Tibial nerve (tissue), 4 donors: ENCODE results near the gene EFNA5. TPM values are rescaled to one million over a fixed set of nuclear protein-coding genes. Genes with fewer than 3 reads are reported as not detected.

ENCODE experiments used
- DNase-seq, 2 donors: peaks; one replicate each; pipeline ENCODE4 v3.0.0-alpha.2; 2019; ENCODE audit warnings: low spot score in 2 of 2
- H3K27ac ChIP-seq, 4 donors: fragments of 200-600 bp; sonication (generic) in 3 of 4; one replicate each; pipeline ENCODE4 v1.5.1; 2017 to 2019; ENCODE audit warnings: mild to moderate bottlenecking in 1 of 4
- H3K27me3 ChIP-seq, 2 donors: fragments of 200-600 bp; sonication (generic) in 1 of 2; one replicate each; pipeline versions ENCODE4 v1.5.1 to v1.6.0; 2017 to 2019
- H3K36me3 ChIP-seq, 3 donors: fragments of 200-600 bp; sonication (generic); one replicate each; pipeline ENCODE4 v1.5.1; 2018 to 2019
- H3K4me1 ChIP-seq, 4 donors: fragments of 200-600 bp; sonication (generic) in 3 of 4; one replicate each; pipeline ENCODE4 v1.5.1; 2017 to 2019
- H3K4me3 ChIP-seq, 4 donors: fragments of 200-600 bp; sonication (generic) in 3 of 4; one replicate each; pipeline ENCODE4 v1.5.1; 2017 to 2019; ENCODE audit warnings: mild to moderate bottlenecking in 1 of 4, moderate library complexity in 1 of 4
- H3K9me3 ChIP-seq, 4 donors: fragments of 200-600 bp; sonication (generic) in 3 of 4; one replicate each; pipeline ENCODE4 v1.5.1; 2017 to 2019
- EP300 ChIP-seq, 2 donors: sonication (generic); formaldehyde crosslinking; IDR thresholded peaks; one replicate each; pipeline ENCODE4 v1.6.1; 2017; ENCODE audit warnings: antibody characterized with exemption in 2 of 2, mild to moderate bottlenecking in 1 of 2
- POLR2A ChIP-seq, 2 donors: fragments of 450-650 bp; IDR thresholded peaks; one replicate each; pipeline ENCODE4 v1.6.1; 2017; ENCODE audit warnings: antibody characterized with exemption in 2 of 2, mild to moderate bottlenecking in 2 of 2, moderate library complexity in 2 of 2
- WGBS, 2 donors: methylation state at CpG; one replicate each; pipeline ENCODE4 v1.1.5; 2018; 5-methylcytosine and 5-hydroxymethylcytosine counted together
- total RNA-seq, 4 donors: library from RNA; depleted of rRNA; stranded (reverse); fragments of >200 nt; gene quantifications; one replicate each; pipeline ENCODE4 v1.1.0, GENCODE V29; 2016
- TF ChIP-seq, protein P1 (sequence below), 5 experiments: fragments of 200-600 bp in 3 of 5; fragments of 450-650 bp in 2 of 5; sonication (generic) in 3 of 5; IDR thresholded peaks; one replicate each; pipeline ENCODE4 v1.5.1; 2016 to 2019; ENCODE audit warnings: antibody characterized with exemption in 5 of 5, mild to moderate bottlenecking in 3 of 5, moderate library complexity in 2 of 5

Gene EFNA5
- total RNA-seq, 4 donors from 2014 or later = 6.3 to 10.2 (median 6.9) TPM

DNA sequence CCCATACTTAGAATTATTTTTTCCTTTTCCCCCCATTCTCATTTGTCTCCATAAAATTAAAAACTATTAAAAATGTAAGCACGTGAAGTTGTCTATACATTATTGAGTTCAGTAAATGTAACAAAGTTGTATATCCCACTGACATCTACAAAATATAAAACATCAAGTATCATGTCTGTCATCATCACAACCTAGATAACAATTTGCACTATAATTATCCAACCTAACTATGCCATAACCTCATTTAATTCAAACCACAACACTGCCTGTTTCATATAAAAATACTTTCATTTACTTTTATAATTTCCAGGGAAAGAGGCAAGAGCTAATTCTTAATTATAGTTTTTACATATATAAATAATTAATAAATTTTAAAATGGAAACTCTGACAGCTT is 9.1 kb downstream of the EFNA5 start:
- Histone ChIP-seq H3K27ac (no peak overlapping the region), H3K36me3 (no peaks in the 10 kb centered on the region), H3K27me3 (no peaks in the 10 kb centered on the region), H3K4me3 (no peak overlapping the region), H3K9me3 (no peaks in the 10 kb centered on the region), H3K4me1 (no peaks in the 10 kb centered on the region)
- no peak for DNase-seq
- TF ChIP-seq, protein P1, sequence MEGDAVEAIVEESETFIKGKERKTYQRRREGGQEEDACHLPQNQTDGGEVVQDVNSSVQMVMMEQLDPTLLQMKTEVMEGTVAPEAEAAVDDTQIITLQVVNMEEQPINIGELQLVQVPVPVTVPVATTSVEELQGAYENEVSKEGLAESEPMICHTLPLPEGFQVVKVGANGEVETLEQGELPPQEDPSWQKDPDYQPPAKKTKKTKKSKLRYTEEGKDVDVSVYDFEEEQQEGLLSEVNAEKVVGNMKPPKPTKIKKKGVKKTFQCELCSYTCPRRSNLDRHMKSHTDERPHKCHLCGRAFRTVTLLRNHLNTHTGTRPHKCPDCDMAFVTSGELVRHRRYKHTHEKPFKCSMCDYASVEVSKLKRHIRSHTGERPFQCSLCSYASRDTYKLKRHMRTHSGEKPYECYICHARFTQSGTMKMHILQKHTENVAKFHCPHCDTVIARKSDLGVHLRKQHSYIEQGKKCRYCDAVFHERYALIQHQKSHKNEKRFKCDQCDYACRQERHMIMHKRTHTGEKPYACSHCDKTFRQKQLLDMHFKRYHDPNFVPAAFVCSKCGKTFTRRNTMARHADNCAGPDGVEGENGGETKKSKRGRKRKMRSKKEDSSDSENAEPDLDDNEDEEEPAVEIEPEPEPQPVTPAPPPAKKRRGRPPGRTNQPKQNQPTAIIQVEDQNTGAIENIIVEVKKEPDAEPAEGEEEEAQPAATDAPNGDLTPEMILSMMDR (IDR thresholded peaks at IDR 0.05) = no peak
- TF ChIP-seq EP300 (IDR thresholded peaks at IDR 0.05) (no peak), POLR2A (IDR thresholded peaks at IDR 0.05) (no peak)
- WGBS, 2 donors = 91% methylated on average over 1 of the region's 1 CpG

DNA sequence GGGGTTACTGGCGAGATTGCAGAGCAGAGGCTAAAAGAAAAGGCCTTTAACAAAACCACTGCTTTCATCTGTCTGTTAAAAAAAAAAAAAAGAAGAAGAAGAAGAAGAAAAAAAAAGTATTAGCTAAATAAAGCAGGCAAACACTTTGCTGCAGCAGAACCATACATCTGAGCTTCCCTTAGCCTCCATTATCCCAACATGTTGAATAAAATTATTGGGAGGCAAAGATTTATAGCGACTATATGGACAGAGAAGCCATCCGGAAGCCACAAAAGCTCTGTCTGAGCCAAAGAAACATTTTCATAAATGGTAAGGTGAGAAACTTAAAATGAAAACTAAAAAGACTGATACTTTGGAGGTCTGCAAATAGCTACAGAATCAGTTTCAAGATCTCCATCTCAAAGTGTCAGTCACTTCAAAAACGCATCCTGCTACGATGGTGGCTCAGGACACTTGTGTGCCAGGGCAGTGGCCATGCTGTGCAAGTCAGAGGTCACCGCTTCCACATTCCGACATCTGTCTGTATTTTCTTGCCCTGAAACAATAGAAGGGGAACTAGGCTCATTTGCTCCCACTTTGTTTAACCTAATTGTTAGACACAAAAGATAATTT is 9.6 kb downstream of the EFNA5 start:
- Histone ChIP-seq H3K27ac (no peak overlapping the region), H3K27me3 (no peaks in the 10 kb centered on the region), H3K36me3 (no peaks in the 10 kb centered on the region), H3K4me3 (no peak overlapping the region), H3K4me1 (no peaks in the 10 kb centered on the region), H3K9me3 (no peaks in the 10 kb centered on the region)
- no peak for DNase-seq
- TF ChIP-seq, protein P1 (IDR thresholded peaks at IDR 0.05) = no peak
- no peak for TF ChIP-seq EP300 (IDR thresholded peaks at IDR 0.05)
- TF ChIP-seq POLR2A (IDR thresholded peaks at IDR 0.05) = no peak
- WGBS, 2 donors = 84 to 89% methylated on average over 7 of the region's 7 CpGs

DNA sequence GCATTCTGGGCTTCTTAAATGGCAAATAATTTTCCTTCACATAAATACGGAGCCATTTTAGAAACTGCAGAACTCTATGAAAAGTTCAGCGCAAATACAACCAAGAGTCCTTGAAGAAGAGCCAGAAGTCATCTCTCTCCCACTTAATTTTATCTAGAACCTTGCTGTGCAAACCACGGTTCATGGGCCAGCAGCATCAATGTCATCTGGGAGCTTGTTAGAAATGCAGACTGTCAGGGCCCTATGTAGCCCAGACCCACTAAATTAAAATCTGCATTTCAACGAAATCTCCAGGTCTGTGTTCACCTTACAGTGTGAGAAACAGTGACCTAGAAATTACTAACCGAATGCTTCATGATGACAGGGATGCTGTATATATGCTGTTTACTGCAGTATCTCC is 12.2 kb downstream of the EFNA5 start:
- no peak for DNase-seq
- 93 to 95% methylated on average over 5 of the region's 5 CpGs for WGBS, 2 donors
- Histone ChIP-seq H3K27me3 (no peaks in the 10 kb centered on the region), H3K27ac (no peak overlapping the region), H3K9me3 (no peaks in the 10 kb centered on the region), H3K4me1 (no peaks in the 10 kb centered on the region), H3K4me3 (no peak overlapping the region), H3K36me3 (no peaks in the 10 kb centered on the region)
- no peak for TF ChIP-seq EP300 (IDR thresholded peaks at IDR 0.05)
- TF ChIP-seq, protein P1 (IDR thresholded peaks at IDR 0.05) = no peak
- no peak for TF ChIP-seq POLR2A (IDR thresholded peaks at IDR 0.05)

DNA sequence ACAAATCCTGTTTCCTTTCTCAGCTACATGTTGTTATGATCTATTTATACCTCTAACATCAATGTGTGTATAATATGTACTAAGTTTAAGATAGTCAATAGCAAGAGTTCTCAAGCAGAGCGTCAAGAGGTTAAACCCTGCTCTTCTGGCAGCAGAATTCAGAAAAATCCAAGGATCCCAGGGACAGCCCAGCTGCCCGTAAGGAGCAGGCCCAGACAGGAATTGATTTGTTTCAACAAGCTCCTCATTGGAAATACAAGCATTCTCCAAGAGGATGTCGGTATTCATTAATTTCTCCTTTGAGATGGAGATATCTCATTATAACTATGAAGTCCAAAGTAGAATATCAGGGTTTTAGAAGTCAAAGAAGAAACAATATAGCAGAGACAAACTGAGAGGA is 14.9 kb downstream of the EFNA5 start:
- no peaks in the 10 kb centered on the region for H3K9me3 ChIP-seq
- WGBS, 2 donors = 70 to 71% methylated on average over 3 of the region's 3 CpGs
- no peak overlapping the region for H3K4me3 ChIP-seq
- no peaks in the 10 kb centered on the region for H3K27me3 ChIP-seq
- peaks cover 0 to 3% (median 0%) of the 10 kb centered on the region in 4 donors for H3K4me1 ChIP-seq
- no peak overlapping the region for H3K27ac ChIP-seq
- DNase-seq = no peak
- H3K36me3 ChIP-seq = no peaks in the 10 kb centered on the region
- TF ChIP-seq EP300 (IDR thresholded peaks at IDR 0.05) = no peak
- TF ChIP-seq, protein P1 (IDR thresholded peaks at IDR 0.05) = no peak
- TF ChIP-seq POLR2A (IDR thresholded peaks at IDR 0.05) = no peak

DNA sequence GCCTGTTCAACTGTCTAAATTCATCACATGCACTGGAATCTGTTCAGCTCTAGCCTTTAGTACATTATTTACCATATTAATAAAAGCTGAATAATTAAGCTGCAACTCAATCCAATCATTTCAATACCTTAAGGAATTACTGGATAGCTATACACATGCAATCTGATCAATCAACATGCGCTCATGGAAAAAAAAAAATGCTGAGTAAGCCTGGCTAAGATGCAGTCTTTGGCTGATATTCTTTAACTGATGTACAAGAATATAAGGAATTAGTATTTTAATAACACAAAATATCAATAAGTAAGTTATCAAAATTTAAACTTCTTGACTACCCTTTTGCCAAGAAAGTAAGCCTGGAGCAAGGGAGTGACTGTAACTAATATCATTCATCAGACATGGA is 15.9 kb downstream of the EFNA5 start:
- Histone ChIP-seq H3K4me3 (no peak overlapping the region), H3K9me3 (no peaks in the 10 kb centered on the region), H3K36me3 (no peaks in the 10 kb centered on the region), H3K27me3 (no peaks in the 10 kb centered on the region), H3K4me1 (peaks cover 0 to 3% (median 0%) of the 10 kb centered on the region in 4 donors), H3K27ac (no peak overlapping the region)
- DNase-seq = no peak
- TF ChIP-seq, protein P1 (IDR thresholded peaks at IDR 0.05) = no peak
- TF ChIP-seq EP300 (IDR thresholded peaks at IDR 0.05) (no peak), POLR2A (IDR thresholded peaks at IDR 0.05) (no peak)
- WGBS, 2 donors = 98 to 100% methylated on average over 1 of the region's 1 CpG
